HL-60 (cell line): Measurements from ENCODE around the gene FGF23.

ENCODE experiments used
- CTCF ChIP-seq: IDR thresholded peaks from one replicate; pipeline ENCODE4 v1.5.1; 2011; ENCODE audit warnings: low read length, control low read depth, inconsistent platforms; ENCODE audit not compliant: insufficient read depth
- GABPA ChIP-seq: IDR thresholded peaks from 2 replicates; pipeline ENCODE4 v1.6.1; 2012; ENCODE audit warnings: low read depth
- POLR2AphosphoS5 ChIP-seq: IDR thresholded peaks from 2 replicates; pipeline ENCODE4 v1.6.1; 2012; ENCODE audit warnings: low read depth
- REST ChIP-seq: IDR thresholded peaks from 2 replicates; pipeline ENCODE4 v1.6.1; 2012; ENCODE audit warnings: low read depth; ENCODE audit not compliant: insufficient replicate concordance
- SPI1 ChIP-seq: IDR thresholded peaks from 2 replicates; pipeline ENCODE4 v1.6.1; 2012; ENCODE audit warnings: low read depth, mild to moderate bottlenecking, borderline replicate concordance

- TF ChIP-seq REST, result no peak
- TF ChIP-seq CTCF, result no peak
- TF ChIP-seq POLR2AphosphoS5, result no peak
- TF ChIP-seq GABPA, result no peak
- no peak for TF ChIP-seq SPI1
These were observed 33.0 kb upstream of the FGF23 start for GRCh38 chr12:4412465-4412864.
